HEK293 (cell line): ENCODE measurements around the gene COMP.

Experiments used
- BCL11A ChIP-seq: fragments of 450-650 bp; formaldehyde crosslinking; IDR thresholded peaks from 2 replicates; pipeline ENCODE4 v1.5.1; 2016; ENCODE audit warnings: low read depth, missing biosample characterization, missing genetic modification characterization
- FEZF1 ChIP-seq: fragments of 450-650 bp; formaldehyde crosslinking; IDR thresholded peaks from 2 replicates; pipeline ENCODE4 v1.5.1; 2016; ENCODE audit warnings: missing biosample characterization, missing genetic modification characterization
- HOXA7 ChIP-seq: sonication (generic); formaldehyde crosslinking; IDR thresholded peaks from 2 replicates; pipeline ENCODE4 v1.8.1; 2022; ENCODE audit warnings: missing genetic modification reagents, borderline replicate concordance
- HOXD13 ChIP-seq: sonication (generic); formaldehyde crosslinking; IDR thresholded peaks from 2 replicates; pipeline ENCODE4 v1.8.0; 2022; ENCODE audit warnings: missing genetic modification reagents, borderline replicate concordance
- KLF1 ChIP-seq: fragments of 450-650 bp; formaldehyde crosslinking; IDR thresholded peaks from 2 replicates; pipeline ENCODE4 v1.5.1; 2016; ENCODE audit warnings: missing biosample characterization, missing genetic modification characterization
- KLF10 ChIP-seq: fragments of 450-650 bp; IDR thresholded peaks from 2 replicates; pipeline ENCODE4 v1.5.1; 2018; ENCODE audit warnings: missing biosample characterization, mild to moderate bottlenecking, missing genetic modification characterization
- KLF17 ChIP-seq: fragments of 450-650 bp; formaldehyde crosslinking; IDR thresholded peaks from 2 replicates; pipeline ENCODE4 v1.5.1; 2016; ENCODE audit warnings: missing biosample characterization, missing genetic modification characterization
- KLF9 ChIP-seq: fragments of 450-650 bp; formaldehyde crosslinking; IDR thresholded peaks from 2 replicates; pipeline ENCODE4 v1.5.1; 2016; ENCODE audit warnings: missing biosample characterization, missing genetic modification characterization, low read depth
- MEIS1 ChIP-seq: sonication (generic); formaldehyde crosslinking; IDR thresholded peaks from 2 replicates; pipeline ENCODE4 v1.8.1; 2022; ENCODE audit warnings: missing genetic modification reagents, mild to moderate bottlenecking, borderline replicate concordance
- OVOL3 ChIP-seq: fragments of 450-650 bp; formaldehyde crosslinking; IDR thresholded peaks from 2 replicates; pipeline ENCODE4 v1.5.1; 2016; ENCODE audit warnings: missing biosample characterization, missing genetic modification characterization
- PBX3 ChIP-seq: sonication (generic); formaldehyde crosslinking; IDR thresholded peaks from 2 replicates; pipeline ENCODE4 v1.8.1; 2022; ENCODE audit warnings: mild to moderate bottlenecking, moderate library complexity, missing genetic modification reagents
- PRDM4 ChIP-seq: fragments of 450-650 bp; formaldehyde crosslinking; IDR thresholded peaks from 2 replicates; pipeline ENCODE4 v1.5.1; 2017; ENCODE audit warnings: missing biosample characterization, missing genetic modification characterization
- PRDM6 ChIP-seq: fragments of 450-650 bp; formaldehyde crosslinking; IDR thresholded peaks from 2 replicates; pipeline ENCODE4 v1.5.1; 2017; ENCODE audit warnings: missing biosample characterization, missing genetic modification characterization
- SETDB1 ChIP-seq: IDR thresholded peaks from one replicate; pipeline ENCODE4 v1.6.1; 2017; ENCODE audit warnings: mild to moderate bottlenecking, low read length, moderate library complexity, mixed read lengths; ENCODE audit not compliant: insufficient read length
- ZBTB44 ChIP-seq: fragments of 450-650 bp; IDR thresholded peaks from 2 replicates; pipeline ENCODE4 v1.5.1; 2018; ENCODE audit warnings: missing biosample characterization, mild to moderate bottlenecking, missing genetic modification characterization
- ZNF157 ChIP-seq: fragments of 450-650 bp; formaldehyde crosslinking; IDR thresholded peaks from 2 replicates; pipeline ENCODE4 v1.5.1; 2016; ENCODE audit warnings: missing biosample characterization, missing genetic modification characterization
- ZNF169 ChIP-seq: fragments of 450-650 bp; formaldehyde crosslinking; IDR thresholded peaks from 2 replicates; pipeline ENCODE4 v1.5.1; 2016; ENCODE audit warnings: missing biosample characterization, missing genetic modification characterization
- ZNF19 ChIP-seq: fragments of 450-650 bp; formaldehyde crosslinking; IDR thresholded peaks from 2 replicates; pipeline ENCODE4; 2016; ENCODE audit warnings: missing biosample characterization, missing genetic modification characterization, low read depth
- ZNF221 ChIP-seq: fragments of 450-650 bp; formaldehyde crosslinking; IDR thresholded peaks from 2 replicates; pipeline ENCODE4 v1.5.1; 2017; ENCODE audit warnings: missing biosample characterization, missing genetic modification characterization, borderline replicate concordance
- ZNF324 ChIP-seq: fragments of 450-650 bp; formaldehyde crosslinking; IDR thresholded peaks from 2 replicates; pipeline ENCODE4 v1.5.1; 2016; ENCODE audit warnings: missing biosample characterization, missing genetic modification characterization
- ZNF354C ChIP-seq: fragments of 450-650 bp; formaldehyde crosslinking; IDR thresholded peaks from 2 replicates; pipeline ENCODE4 v1.5.1; 2016; ENCODE audit warnings: missing biosample characterization, missing genetic modification characterization, low read depth, borderline replicate concordance
- ZNF391 ChIP-seq: fragments of 450-650 bp; formaldehyde crosslinking; IDR thresholded peaks from 2 replicates; pipeline ENCODE4 v1.5.1; 2016; ENCODE audit warnings: low read depth, missing biosample characterization, missing genetic modification characterization, borderline replicate concordance
- ZNF394 ChIP-seq: fragments of 450-650 bp; formaldehyde crosslinking; IDR thresholded peaks from 2 replicates; pipeline ENCODE4 v1.5.1; 2016; ENCODE audit warnings: missing biosample characterization, missing genetic modification characterization, mild to moderate bottlenecking, moderate library complexity, borderline replicate concordance
- ZNF404 ChIP-seq: fragments of 450-650 bp; formaldehyde crosslinking; IDR thresholded peaks from 2 replicates; pipeline ENCODE4 v1.5.1; 2017; ENCODE audit warnings: missing biosample characterization, missing genetic modification characterization
- ZNF561 ChIP-seq: fragments of 450-650 bp; IDR thresholded peaks from 2 replicates; pipeline ENCODE4 v1.5.1; 2018; ENCODE audit warnings: missing biosample characterization, missing genetic modification characterization, borderline replicate concordance
- ZNF580 ChIP-seq: fragments of 450-650 bp; formaldehyde crosslinking; IDR thresholded peaks from 2 replicates; pipeline ENCODE4 v1.5.1; 2016; ENCODE audit warnings: missing biosample characterization, missing genetic modification characterization
- ZNF585B ChIP-seq: fragments of 450-650 bp; formaldehyde crosslinking; IDR thresholded peaks from 2 replicates; pipeline ENCODE4 v1.5.1; 2016; ENCODE audit warnings: missing biosample characterization, missing genetic modification characterization
- ZNF692 ChIP-seq: fragments of 450-650 bp; formaldehyde crosslinking; IDR thresholded peaks from 2 replicates; pipeline ENCODE4 v1.5.1; 2016; ENCODE audit warnings: missing biosample characterization, missing genetic modification characterization
- ZNF76 ChIP-seq: fragments of 450-650 bp; formaldehyde crosslinking; IDR thresholded peaks from 2 replicates; pipeline ENCODE4; 2016; ENCODE audit warnings: low read depth, missing biosample characterization, missing genetic modification characterization, borderline replicate concordance
- ZNF785 ChIP-seq: fragments of 450-650 bp; formaldehyde crosslinking; IDR thresholded peaks from 2 replicates; pipeline ENCODE4 v1.5.1; 2016; ENCODE audit warnings: missing biosample characterization, missing genetic modification characterization

COMP gene

GRCh38 chr19:18831524-18832305 lies 40.6 kb upstream of the COMP start, which contains the start of gene UPF1 (continued):
- TF ChIP-seq PRDM4 (tag by site-specific recombination) (no peak), ZNF404 (tag by site-specific recombination) (no peak), ZNF692 (tag by site-specific recombination) (no peak), MEIS1 (CRISPR knock-in tag) (no peak), ZNF169 (tag by site-specific recombination) (no peak), ZNF561 (no peak; the same call in 1 of the 2 replicates), KLF1 (tag by site-specific recombination) (peak; percentile 47; the same call in 1 of the 2 replicates), FEZF1 (tag by site-specific recombination) (no peak), HOXA7 (0 out of 2 replicates have a peak, but pooled peaks have one; percentile 40), ZNF391 (no peak), KLF17 (tag by site-specific recombination) (0 out of 2 replicates have a peak, but pooled peaks have one; percentile 36), PRDM6 (tag by site-specific recombination) (no peak), ZNF157 (no peak), BCL11A (tag by site-specific recombination) (no peak), ZNF76 (tag by site-specific recombination) (no peak), ZNF221 (tag by site-specific recombination) (no peak), KLF9 (0 out of 2 replicates have a peak, but pooled peaks have one; percentile 44), ZNF580 (tag by site-specific recombination) (no peak), KLF10 (tag by site-specific recombination) (peak; percentile 43; the same call in 1 of the 2 replicates), ZNF354C (tag by site-specific recombination) (no peak), PBX3 (CRISPR knock-in tag) (peak; percentile 93), SETDB1 (no peak), ZNF585B (tag by site-specific recombination) (no peak), ZNF324 (tag by site-specific recombination) (no peak), OVOL3 (tag by site-specific recombination) (no peak), ZNF394 (tag by site-specific recombination) (no peak), HOXD13 (no peak), ZBTB44 (tag by site-specific recombination) (no peak), ZNF785 (tag by site-specific recombination) (no peak), ZNF19 (tag by site-specific recombination) (no peak)
